Neuronal stem cell (in vitro differentiated cells): Measurements from ENCODE around the gene UCHL5.
A peak's percentile ranks its signal among the peaks of the same experiment; 100 is the strongest.

Experiments used
- DNase-seq: peaks from one replicate; pipeline ENCODE4 v3.0.0-alpha.2; 2013; ENCODE audit warnings: low spot score
- H2AFZ ChIP-seq: one replicate; pipeline ENCODE4 v1.6.1; 2013; ENCODE audit warnings: mild to moderate bottlenecking, low read length, inconsistent platforms
- H2AK5ac ChIP-seq: 2 replicates; pipeline ENCODE4 v1.6.1; 2013; ENCODE audit warnings: low read depth, mild to moderate bottlenecking, inconsistent platforms, low read length, moderate library complexity, mixed read lengths
- H2BK120ac ChIP-seq: 2 replicates; pipeline ENCODE4 v1.6.1; 2013; ENCODE audit warnings: low read depth, mild to moderate bottlenecking, inconsistent platforms, low read length, moderate library complexity, mixed read lengths
- H2BK12ac ChIP-seq: one replicate; pipeline ENCODE4 v1.6.1; 2013; ENCODE audit warnings: low read length, inconsistent platforms
- H2BK15ac ChIP-seq: 2 replicates; pipeline ENCODE4 v1.6.1; 2013; ENCODE audit warnings: mild to moderate bottlenecking, low read length, inconsistent platforms, mixed read lengths
- H2BK5ac ChIP-seq: one replicate; pipeline ENCODE4 v1.6.1; 2013; ENCODE audit warnings: inconsistent platforms, mild to moderate bottlenecking, low read length, moderate library complexity
- H3K14ac ChIP-seq: one replicate; pipeline ENCODE4 v1.6.1; 2013; ENCODE audit warnings: low read length, inconsistent platforms
- H3K18ac ChIP-seq: 2 replicates; pipeline ENCODE4 v1.6.1; 2013; ENCODE audit warnings: low read length, inconsistent platforms
- H3K23ac ChIP-seq: 2 replicates; pipeline ENCODE4 v1.6.1; 2013; ENCODE audit warnings: low read depth, mild to moderate bottlenecking, mixed read lengths, low read length, inconsistent platforms; ENCODE audit not compliant: poor library complexity
- H3K27ac ChIP-seq: replicated peaks from 3 replicates; pipeline ENCODE4 v1.5.1; 2013; ENCODE audit warnings: low read length, inconsistent platforms
- H3K27me3 ChIP-seq, 3 experiments: 2 replicates each; pipeline ENCODE4 v1.6.1; 2013; ENCODE audit warnings: low read length in 3 of 3, mild to moderate bottlenecking in 2 of 3, inconsistent platforms in 1 of 3, low read depth in 1 of 3, mixed read lengths in 1 of 3, moderate library complexity in 1 of 3; ENCODE audit not compliant: control insufficient read depth in 3 of 3, insufficient read depth in 3 of 3
- H3K36me3 ChIP-seq, 2 donors: replicated peaks in 1 of 2; 2 replicates each; pipeline ENCODE4 v1.6.1; 2013; ENCODE audit warnings: low read length in 2 of 2; ENCODE audit not compliant: control insufficient read depth in 2 of 2, insufficient read depth in 2 of 2
- H3K4ac ChIP-seq: 2 replicates; pipeline ENCODE4 v1.6.1; 2013; ENCODE audit warnings: inconsistent platforms, mild to moderate bottlenecking, low read length, moderate library complexity
- H3K4me1 ChIP-seq, 2 donors: 1 replicate in 1 of 2; 2 replicates in 1 of 2; pipeline ENCODE4 v1.6.1; 2013; ENCODE audit warnings: low read length in 2 of 2, low read depth in 1 of 2; ENCODE audit not compliant: control insufficient read depth in 2 of 2, insufficient read depth in 1 of 2
- H3K4me2 ChIP-seq: one replicate; pipeline ENCODE4 v1.6.1; 2013; ENCODE audit warnings: mild to moderate bottlenecking, low read length, inconsistent platforms; ENCODE audit not compliant: insufficient read depth, poor library complexity, severe bottlenecking
- H3K4me3 ChIP-seq, 2 donors: 2 replicates each; pipeline ENCODE4 v1.5.1; 2013; ENCODE audit warnings: low read length in 2 of 2, mild to moderate bottlenecking in 2 of 2, inconsistent platforms in 1 of 2, moderate library complexity in 1 of 2
- H3K79me1 ChIP-seq: one replicate; pipeline ENCODE4 v1.6.1; 2013; ENCODE audit warnings: low read depth, mild to moderate bottlenecking, inconsistent platforms, low read length, moderate library complexity
- H3K9ac ChIP-seq: one replicate; pipeline ENCODE4 v1.6.1; 2013; ENCODE audit warnings: mild to moderate bottlenecking, low read depth, low read length, inconsistent platforms; ENCODE audit not compliant: poor library complexity
- H3K9me3 ChIP-seq, 2 donors: replicated peaks in 1 of 2; 2 replicates each; pipeline versions ENCODE3 to v1.6.1; 2013; ENCODE audit warnings: low read length in 2 of 2, mild to moderate bottlenecking in 2 of 2, inconsistent platforms in 1 of 2, low read depth in 1 of 2, mixed read lengths in 1 of 2, moderate library complexity in 1 of 2; ENCODE audit not compliant: control insufficient read depth in 2 of 2, insufficient read depth in 1 of 2
- H4K8ac ChIP-seq: one replicate; pipeline ENCODE4 v1.6.1; 2013; ENCODE audit warnings: low read depth, mild to moderate bottlenecking, inconsistent platforms, low read length, moderate library complexity
- H4K91ac ChIP-seq: one replicate; pipeline ENCODE4 v1.6.1; 2013; ENCODE audit warnings: low read length, low read depth, mild to moderate bottlenecking, inconsistent platforms; ENCODE audit not compliant: poor library complexity
- WGBS, 2 donors: extraction: QIAGEN DNeasy Blood & Tissue Kit; methylation state at CpG; one replicate each; pipeline ENCODE4 v1.1.7; 2013; ENCODE audit warnings: missing lambda C conversion rate in 2 of 2, mixed read lengths in 1 of 2; ENCODE audit not compliant: insufficient read length in 2 of 2, insufficient replicate concordance in 1 of 2; ENCODE audit errors: extremely low coverage in 2 of 2; 5-methylcytosine and 5-hydroxymethylcytosine counted together

Gene UCHL5

GRCh38 chr1:193066606-193067005, 7.4 kb upstream of the UCHL5 start:
- Histone ChIP-seq H4K91ac (no peak overlapping the region), H3K4me3 (no peak overlapping the region), H3K18ac (no peak overlapping the region), H3K4me1 (peaks cover 0 to 3% of the 10 kb centered on the region in 2 donors), H2BK15ac (no peak overlapping the region), H4K8ac (no peak overlapping the region), H2AK5ac (no peak overlapping the region), H3K27me3 (no peaks in the 10 kb centered on the region), H3K9me3 (peaks cover 0 to 12% of the 10 kb centered on the region in 2 donors), H3K27ac (no peak overlapping the region), H3K23ac (no peak overlapping the region), H3K79me1 (peaks cover 3% of the 10 kb centered on the region), H2BK120ac (no peak overlapping the region), H3K9ac (no peak overlapping the region), H2AFZ (no peak overlapping the region), H3K36me3 (peaks cover 3 to 39% of the 10 kb centered on the region in 2 donors), H2BK5ac (no peak overlapping the region), H3K14ac (no peak overlapping the region), H3K4ac (no peak overlapping the region), H3K4me2 (no peak overlapping the region), H2BK12ac (no peak overlapping the region)
- no peak for DNase-seq
- WGBS, 2 donors = no CpG with 5 or more reads among the region's 4 CpGs

- Histone ChIP-seq H4K8ac (no peak overlapping the region), H3K36me3 (peaks cover 2 to 34% of the 10 kb centered on the region in 2 donors), H4K91ac (no peak overlapping the region), H3K14ac (no peak overlapping the region), H2AK5ac (no peak overlapping the region), H3K4me3 (no peak overlapping the region), H3K4me1 (peaks cover 0 to 6% of the 10 kb centered on the region in 2 donors), H2BK15ac (no peak overlapping the region), H3K4ac (no peak overlapping the region), H3K18ac (no peak overlapping the region), H3K27ac (no peak overlapping the region), H3K9me3 (peaks cover 0 to 12% of the 10 kb centered on the region in 2 donors), H2AFZ (no peak overlapping the region), H3K4me2 (no peak overlapping the region), H3K23ac (no peak overlapping the region), H3K9ac (no peak overlapping the region), H2BK5ac (no peak overlapping the region), H2BK120ac (no peak overlapping the region), H3K27me3 (no peaks in the 10 kb centered on the region), H2BK12ac (no peak overlapping the region), H3K79me1 (peaks cover 3% of the 10 kb centered on the region)
- no peak for DNase-seq
Measured at GRCh38 chr1:193065954-193066353, 6.8 kb upstream of the UCHL5 start.

GRCh38 chr1:193062698-193063463, 3.7 kb upstream of the UCHL5 start:
- Histone ChIP-seq H3K4ac (no peak overlapping the region), H3K9ac (no peak overlapping the region), H3K36me3 (peaks cover 0 to 12% of the 10 kb centered on the region in 2 donors), H4K8ac (no peak overlapping the region), H3K18ac (no peak overlapping the region), H3K14ac (no peak overlapping the region), H2BK12ac (no peak overlapping the region), H3K4me2 (no peak overlapping the region), H2BK5ac (no peak overlapping the region), H3K9me3 (peaks cover 0 to 12% of the 10 kb centered on the region in 2 donors), H3K4me3 (no peak overlapping the region), H3K79me1 (peaks cover 4% of the 10 kb centered on the region), H2AK5ac (no peak overlapping the region), H3K4me1 (peaks cover 0 to 5% of the 10 kb centered on the region in 2 donors), H2AFZ (no peak overlapping the region), H3K27ac (no peak overlapping the region), H4K91ac (no peak overlapping the region), H2BK120ac (no peak overlapping the region), H2BK15ac (no peak overlapping the region), H3K23ac (no peak overlapping the region), H3K27me3 (no peaks in the 10 kb centered on the region)
- no CpG with 5 or more reads among the region's 4 CpGs for WGBS, 2 donors
- no peak for DNase-seq

DNA sequence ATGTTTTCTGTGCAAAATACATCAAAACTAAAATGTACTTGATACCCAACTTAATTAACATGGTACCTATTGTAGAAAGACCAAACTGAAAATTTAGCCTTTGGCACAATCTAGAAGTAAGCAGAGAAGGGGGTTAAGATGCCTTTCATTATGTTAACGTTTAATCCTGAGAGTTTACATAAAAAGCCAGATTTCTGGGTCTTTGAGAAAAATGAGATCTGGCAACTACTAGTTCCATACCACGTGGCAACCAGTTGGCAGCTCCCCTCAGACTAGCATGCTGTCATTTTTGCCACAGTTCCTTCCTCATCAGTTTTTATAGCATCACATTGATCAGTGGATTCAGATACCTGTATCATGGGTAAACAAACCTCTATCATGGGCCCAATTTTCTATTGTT, 1.8 kb upstream of the UCHL5 start:
- H3K4me3 ChIP-seq = peak overlapping the region in 1 of 2 donors; percentile 98
- no peak overlapping the region for H3K14ac ChIP-seq
- H2BK12ac ChIP-seq = no peak overlapping the region
- no peak overlapping the region for H3K4me2 ChIP-seq
- H3K27me3 ChIP-seq = no peaks in the 10 kb centered on the region
- no peak overlapping the region for H3K18ac ChIP-seq
- no peak overlapping the region for H4K8ac ChIP-seq
- H3K36me3 ChIP-seq = peaks cover 0 to 12% of the 10 kb centered on the region in 2 donors
- H2AFZ ChIP-seq = no peak overlapping the region
- H2AK5ac ChIP-seq = no peak overlapping the region
- no peak overlapping the region for H2BK15ac ChIP-seq
- H3K23ac ChIP-seq = no peak overlapping the region
- DNase-seq = no peak
- H3K4ac ChIP-seq = no peak overlapping the region
- H3K9me3 ChIP-seq = peaks cover 0 to 12% of the 10 kb centered on the region in 2 donors
- H3K4me1 ChIP-seq = peaks cover 0 to 5% of the 10 kb centered on the region in 2 donors
- peaks cover 4% of the 10 kb centered on the region for H3K79me1 ChIP-seq
- H2BK120ac ChIP-seq = no peak overlapping the region
- H2BK5ac ChIP-seq = no peak overlapping the region
- H3K9ac ChIP-seq = no peak overlapping the region
- no CpG with 5 or more reads among the region's 2 CpGs for WGBS, 2 donors
- H4K91ac ChIP-seq = no peak overlapping the region
- no peak overlapping the region for H3K27ac ChIP-seq
